Skin epidermis (tissue), 12 donors: Measurements from ENCODE around the gene CNNM4.

ENCODE experiments used
- H3K27ac ChIP-seq, 21 experiments: fragments of 200-600 bp; sonication (generic) in 11 of 21; one replicate each; pipeline ENCODE4 v1.5.0; 2020; ENCODE audit warnings: mild to moderate bottlenecking in 3 of 21, inconsistent platforms in 2 of 21, moderate library complexity in 2 of 21
- H3K4me3 ChIP-seq, 7 experiments: fragments of 200-600 bp; sonication (generic) in 2 of 7; one replicate each; pipeline ENCODE4 v1.5.0; 2020; ENCODE audit warnings: inconsistent platforms in 2 of 7, mild to moderate bottlenecking in 2 of 7, moderate library complexity in 1 of 7

The CNNM4 gene

GRCh38 chr2:96843538-96844268 lies 83.0 kb downstream of the CNNM4 start, which contains the start of gene ANKRD23:
TSS of gene ANKRD23 (minus strand) at chr2:96844021. CDS start at chr2:96843992, 29 bp downstream.
- H3K27ac ChIP-seq: no peak within 1 kb of the TSS
- H3K4me3 ChIP-seq: no peak within 1 kb of the TSS

- Histone ChIP-seq H3K4me3 (no peak overlapping the region), H3K27ac (no peak overlapping the region)
These were observed 83.7 kb downstream of the CNNM4 start for GRCh38 chr2:96844405-96844808.

- H3K4me3 ChIP-seq: no peak overlapping the region
- H3K27ac ChIP-seq: no peak overlapping the region
These were observed 86.1 kb downstream of the CNNM4 start for GRCh38 chr2:96846825-96847224.

- Histone ChIP-seq H3K27ac (no peak overlapping the region), H3K4me3 (no peak overlapping the region)
These were observed 86.9 kb downstream of the CNNM4 start for GRCh38 chr2:96847586-96847985.

- no peak overlapping the region for H3K4me3 ChIP-seq
- H3K27ac ChIP-seq: no peak overlapping the region
These were observed 87.6 kb downstream of the CNNM4 start for GRCh38 chr2:96848264-96848663.

GRCh38 chr2:96852667-96853066 lies 92.0 kb downstream of the CNNM4 start:
- Histone ChIP-seq H3K27ac (no peak overlapping the region), H3K4me3 (no peak overlapping the region)

- no peak overlapping the region for H3K4me3 ChIP-seq
- no peak overlapping the region for H3K27ac ChIP-seq
These were observed 92.6 kb downstream of the CNNM4 start for GRCh38 chr2:96853321-96853720.

- Histone ChIP-seq H3K27ac (peak overlapping the region; percentile 37 to 91 (median 82)), H3K4me3 (peak overlapping the region; percentile 55 to 81 (median 61))
These were observed 96.3 kb downstream of the CNNM4 start for GRCh38 chr2:96856776-96857666.

GRCh38 chr2:96857667-96858372 lies 97.1 kb downstream of the CNNM4 start, which contains the start of gene ANKRD39:
TSS of gene ANKRD39 (minus strand) at chr2:96858016. CDS start at chr2:96857987, 29 bp downstream.
- peak within 1 kb of the TSS; percentile 55 to 81 (median 61) for H3K4me3 ChIP-seq
- H3K27ac ChIP-seq: peak within 1 kb of the TSS; percentile 47 to 91 (median 82)

GRCh38 chr2:96859099-96859649 lies 98.5 kb downstream of the CNNM4 start:
- Histone ChIP-seq H3K27ac (peak overlapping the region in 14 of 21 experiments; percentile 32 to 91 (median 72)), H3K4me3 (peak overlapping the region in 3 of 7 experiments; percentile 60 to 79 (median 61))

- peak overlapping the region in 8 of 21 experiments; percentile 21 to 87 (median 56) for H3K27ac ChIP-seq
- no peak overlapping the region for H3K4me3 ChIP-seq
These were observed 99.0 kb downstream of the CNNM4 start for GRCh38 chr2:96859681-96860064.

GRCh38 chr2:96860065-96861029 lies 99.6 kb downstream of the CNNM4 start:
- Histone ChIP-seq H3K4me3 (no peak overlapping the region), H3K27ac (peak overlapping the region in 6 of 21 experiments; percentile 3 to 87 (median 54))

- H3K4me3 ChIP-seq: no peak overlapping the region
These were observed 100.4 kb downstream of the CNNM4 start for GRCh38 chr2:96861074-96861473.

More at GRCh38 chr2:96861074-96861473, 100.4 kb downstream of the CNNM4 start:
- peak overlapping the region in 3 of 21 experiments; percentile 3 to 87 (median 18) for H3K27ac ChIP-seq
